HEK293T (cell line): ENCODE data around the gene SYTL1.

Experiments used
- CTCF ChIA-PET: fragments of 350-600 bp; formaldehyde crosslinking; extraction: SDS; loops from one replicate; lab custom pipeline; 2021; ENCODE audit warnings: antibody characterized with exemption, inconsistent platforms; lab: Yijun Ruan, JAX
- POLR2A ChIA-PET: fragments of 350-600 bp; formaldehyde crosslinking; extraction: SDS; loops from one replicate; lab custom pipeline; 2020; ENCODE audit warnings: antibody characterized with exemption, inconsistent platforms; lab: Yijun Ruan, JAX
- DNase-seq: peaks from one replicate; pipeline ENCODE4 v3.0.0; 2012; ENCODE audit warnings: mixed read lengths; ENCODE audit errors: extremely low spot score
- ARNT ChIP-seq: fragments of 450-650 bp; IDR thresholded peaks from 2 replicates; pipeline ENCODE4 v1.6.1; 2017; ENCODE audit warnings: mild to moderate bottlenecking
- BHLHE40 ChIP-seq: fragments of 450-650 bp; IDR thresholded peaks from 2 replicates; pipeline ENCODE4 v1.6.1; 2016; ENCODE audit warnings: mild to moderate bottlenecking, moderate library complexity, borderline replicate concordance
- CTBP1 ChIP-seq: fragments of 450-650 bp; IDR thresholded peaks from 2 replicates; pipeline ENCODE4 v1.6.1; 2016; ENCODE audit warnings: borderline replicate concordance
- ELF4 ChIP-seq: fragments of 450-650 bp; IDR thresholded peaks from 2 replicates; pipeline ENCODE4 v1.6.1; 2017; ENCODE audit warnings: antibody characterized with exemption
- FOXA1 ChIP-seq: fragments of 450-650 bp; IDR thresholded peaks from 2 replicates; pipeline ENCODE4 v1.6.1; 2016; ENCODE audit warnings: mild to moderate bottlenecking
- FOXK2 ChIP-seq: fragments of 450-650 bp; IDR thresholded peaks from 2 replicates; pipeline ENCODE4 v1.6.1; 2016; ENCODE audit warnings: mild to moderate bottlenecking
- FOXM1 ChIP-seq: fragments of 450-650 bp; IDR thresholded peaks from 2 replicates; pipeline ENCODE4 v1.6.1; 2017; ENCODE audit warnings: mild to moderate bottlenecking, borderline replicate concordance
- HDGF ChIP-seq: fragments of 450-650 bp; IDR thresholded peaks from 2 replicates; pipeline ENCODE4 v1.6.1; 2017; ENCODE audit warnings: antibody characterized with exemption, borderline replicate concordance
- L3MBTL2 ChIP-seq: fragments of 450-650 bp; conservative IDR thresholded peaks from 2 replicates; pipeline ENCODE4 v1.6.1; 2016; ENCODE audit warnings: mild to moderate bottlenecking
- LEF1 ChIP-seq: fragments of 450-650 bp; IDR thresholded peaks from 2 replicates; pipeline ENCODE4 v1.6.1; 2017; ENCODE audit warnings: mild to moderate bottlenecking, borderline replicate concordance
- NFRKB ChIP-seq: fragments of 450-650 bp; IDR thresholded peaks from 2 replicates; pipeline ENCODE4 v1.6.1; 2016; ENCODE audit warnings: mild to moderate bottlenecking, moderate library complexity
- PKNOX1 ChIP-seq: fragments of 450-650 bp; IDR thresholded peaks from 2 replicates; pipeline ENCODE4 v1.6.1; 2016
- SP1 ChIP-seq: fragments of 450-650 bp; IDR thresholded peaks from 2 replicates; pipeline ENCODE4 v1.6.1; 2017
- SUZ12 ChIP-seq: fragments of 450-650 bp; IDR thresholded peaks from 2 replicates; pipeline ENCODE4 v1.6.1; 2016; ENCODE audit warnings: mild to moderate bottlenecking
- TARDBP ChIP-seq: fragments of 450-650 bp; IDR thresholded peaks from 2 replicates; pipeline ENCODE4 v1.6.1; 2016
- ZNF384 ChIP-seq: fragments of 450-650 bp; IDR thresholded peaks from 2 replicates; pipeline ENCODE4 v1.6.1; 2016

SYTL1 gene

GRCh38 chr1:27322569-27323240 is 19.1 kb upstream of the SYTL1 start:
- CTCF ChIA-PET = interaction anchor here (0.6 to 1.1 kb wide), 3 partner anchors 9 to 1561 kb away, joined by 3 to 4 read pairs (median 3); no protein-coding TSS in a partner anchor
- TF ChIP-seq NFRKB (no peak), BHLHE40 (no peak), CTBP1 (no peak), SUZ12 (no peak), HDGF (no peak), SP1 (no peak), FOXK2 (no peak), ELF4 (no peak), TARDBP (no peak)
- DNase-seq = no peak
- POLR2A ChIA-PET = interaction anchor here (0.7 to 1.7 kb wide), 6 partner anchors 10 to 43 kb away, joined by 3 to 13 read pairs (median 3); partner anchors contain the start of genes MAP3K6 and SYTL1

- CTCF ChIA-PET = no interaction called here
- POLR2A ChIA-PET = interaction anchor here (0.9 kb wide), 1 partner anchor 41 kb away, joined by 3 read pairs; the partner anchor contains the start of gene MAP3K6
- TF ChIP-seq FOXM1 (no peak), ZNF384 (no peak), ARNT (no peak), CTBP1 (no peak), SUZ12 (no peak)
- no peak for DNase-seq
These were observed 16.5 kb upstream of the SYTL1 start for GRCh38 chr1:27325286-27325685.

- POLR2A ChIA-PET = interaction anchor here (2.1 kb wide), 1 partner anchor 38 kb away, joined by 5 read pairs; the partner anchor contains the start of gene MAP3K6
- CTCF ChIA-PET = no interaction called here
- no peak for DNase-seq
- TF ChIP-seq NFRKB (no peak), ZNF384 (no peak), FOXM1 (no peak), ELF4 (no peak), FOXA1 (no peak), SP1 (no peak), TARDBP (no peak), ARNT (no peak), SUZ12 (no peak), FOXK2 (no peak), HDGF (no peak)
These were observed 13.9 kb upstream of the SYTL1 start for GRCh38 chr1:27327964-27328363.

GRCh38 chr1:27330786-27331185 is 11.0 kb upstream of the SYTL1 start:
- CTCF ChIA-PET = no interaction called here
- TF ChIP-seq ELF4 (no peak), FOXK2 (no peak), BHLHE40 (no peak), L3MBTL2 (no peak), FOXA1 (no peak), FOXM1 (no peak), ZNF384 (no peak), ARNT (no peak), PKNOX1 (no peak), TARDBP (no peak), NFRKB (no peak), LEF1 (no peak), CTBP1 (no peak), SP1 (no peak), SUZ12 (no peak), HDGF (no peak)
- POLR2A ChIA-PET = no interaction called here
- no peak for DNase-seq

GRCh38 chr1:27331426-27331825 is 10.4 kb upstream of the SYTL1 start:
- TF ChIP-seq NFRKB (no peak), ARNT (no peak), SP1 (no peak), BHLHE40 (no peak), CTBP1 (no peak), TARDBP (no peak), FOXA1 (no peak), SUZ12 (no peak), PKNOX1 (no peak)
- DNase-seq = no peak
- ChIA-PET CTCF (interaction anchor here (1.6 kb wide), 1 partner anchor 8 kb away, joined by 4 read pairs; no protein-coding TSS in a partner anchor), POLR2A (no interaction called here)

GRCh38 chr1:27331922-27332321 is 9.9 kb upstream of the SYTL1 start:
- no peak for DNase-seq
- ChIA-PET POLR2A (interaction anchor here (1.2 to 2.2 kb wide), 3 partner anchors 9 to 35 kb away, joined by 3 to 10 read pairs (median 4); partner anchors contain the start of gene MAP3K6), CTCF (interaction anchor here (1.0 to 1.8 kb wide), 8 partner anchors 9 to 331 kb away, joined by 3 to 7 read pairs (median 4); partner anchors contain the start of gene MAP3K6)
- no peak for TF ChIP-seq ZNF384
- no peak for TF ChIP-seq LEF1
- TF ChIP-seq FOXA1 = no peak
- no peak for TF ChIP-seq FOXK2
- TF ChIP-seq FOXM1 = no peak
- no peak for TF ChIP-seq SP1
- TF ChIP-seq SUZ12 = no peak
- TF ChIP-seq L3MBTL2 = no peak
- TF ChIP-seq BHLHE40 = no peak
- TF ChIP-seq CTBP1 = no peak
- no peak for TF ChIP-seq ELF4
- no peak for TF ChIP-seq NFRKB
- no peak for TF ChIP-seq HDGF
